ENCODE measurements around the gene COL8A1.

The COL8A1 gene

GRCh38 chr3:99693636-99694035 lies 55.2 kb downstream of the COL8A1 start:
- Histone ChIP-seq H3K4me3 (no peak overlapping the region), H3K27ac (no peak overlapping the region)
- no peak for DNase-seq (ENCODE audit: low spot score)
- no peak for TF ChIP-seq CTCF (IDR thresholded peaks at IDR 0.05)

GRCh38 chr3:99696497-99696896 lies 58.1 kb downstream of the COL8A1 start:
- DNase-seq (ENCODE audit: low spot score), result no peak
- no peak for TF ChIP-seq CTCF (IDR thresholded peaks at IDR 0.05)
- Histone ChIP-seq H3K4me3 (no peak overlapping the region), H3K27ac (no peak overlapping the region)

GRCh38 chr3:99697250-99697649 lies 58.9 kb downstream of the COL8A1 start:
- H3K4me3 ChIP-seq, result no peak overlapping the region
- no peak for TF ChIP-seq CTCF (IDR thresholded peaks at IDR 0.05)
- DNase-seq (ENCODE audit: low spot score), result no peak
- H3K27ac ChIP-seq, result no peak overlapping the region

GRCh38 chr3:99698932-99699331 lies 60.5 kb downstream of the COL8A1 start:
- H3K4me3 ChIP-seq, result no peak overlapping the region
- TF ChIP-seq CTCF (IDR thresholded peaks at IDR 0.05), result no peak
- peak overlapping the region in 1 of 2 donors; percentile 29 for H3K27ac ChIP-seq
- no peak for DNase-seq (ENCODE audit: low spot score)

- TF ChIP-seq CTCF (IDR thresholded peaks at IDR 0.05), result no peak
- H3K4me3 ChIP-seq, result no peak overlapping the region
- no peak for DNase-seq (ENCODE audit: low spot score)
- peak overlapping the region in 1 of 2 donors; percentile 64 for H3K27ac ChIP-seq
These were observed 61.4 kb downstream of the COL8A1 start for GRCh38 chr3:99699841-99700240.

GRCh38 chr3:99700631-99701268 lies 62.4 kb downstream of the COL8A1 start:
- no peak for TF ChIP-seq CTCF (IDR thresholded peaks at IDR 0.05)
- peak overlapping the region; percentile 30 to 64 for H3K27ac ChIP-seq
- no peak for DNase-seq (ENCODE audit: low spot score)
- no peak overlapping the region for H3K4me3 ChIP-seq
